Gastroesophageal sphincter (tissue), 3 donors: ENCODE results near the gene LSR.

Source experiments
- POLR2A ChIP-seq, 2 donors: fragments of 450-650 bp; IDR thresholded peaks; one replicate each; pipeline ENCODE4 v1.6.1; 2017; ENCODE audit warnings: antibody characterized with exemption in 2 of 2, mild to moderate bottlenecking in 2 of 2, moderate library complexity in 1 of 2
- POLR2AphosphoS5 ChIP-seq: sonication (generic); formaldehyde crosslinking; IDR thresholded peaks from one replicate; pipeline ENCODE4 v1.6.1; 2017; ENCODE audit warnings: antibody characterized with exemption
- TF ChIP-seq, protein P1 (sequence below), 4 experiments: fragments of 200-600 bp in 2 of 4; fragments of 450-650 bp in 2 of 4; sonication (generic) in 1 of 4; IDR thresholded peaks; one replicate each; pipeline ENCODE4 v1.5.1; 2017 to 2019; ENCODE audit warnings: antibody characterized with exemption in 4 of 4, mild to moderate bottlenecking in 2 of 4, moderate library complexity in 2 of 4

DNA sequence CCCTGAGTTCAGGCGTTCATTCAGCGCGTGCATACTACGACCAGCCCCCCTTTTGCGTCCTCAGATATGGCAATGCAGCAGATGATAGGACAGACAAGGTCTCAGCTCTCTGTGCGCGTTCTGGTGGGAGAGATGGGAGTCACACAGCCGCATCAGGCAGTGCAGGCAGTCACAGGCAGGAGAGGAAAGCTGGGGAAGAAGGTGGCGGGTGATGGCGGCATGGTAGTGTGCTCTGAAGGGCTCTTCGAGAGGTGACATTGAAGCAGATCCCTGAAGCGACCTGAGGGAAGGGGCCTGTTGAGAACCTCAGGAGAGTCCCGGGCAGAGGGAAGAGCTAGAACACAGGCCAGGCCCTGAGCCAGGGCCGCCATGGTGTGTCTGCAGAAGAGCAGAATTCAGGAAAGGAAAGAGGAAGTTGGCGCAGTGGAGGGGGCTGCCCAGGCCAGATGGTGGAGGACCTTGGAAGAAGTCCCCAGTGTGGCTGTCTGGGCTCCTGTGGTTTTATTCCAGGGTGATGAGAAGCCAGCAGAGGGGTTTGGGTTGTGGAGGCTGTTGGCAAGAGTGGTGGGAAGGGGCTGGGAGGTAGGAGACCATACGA is 23.4 kb downstream of the LSR start:
- TF ChIP-seq, protein P1, sequence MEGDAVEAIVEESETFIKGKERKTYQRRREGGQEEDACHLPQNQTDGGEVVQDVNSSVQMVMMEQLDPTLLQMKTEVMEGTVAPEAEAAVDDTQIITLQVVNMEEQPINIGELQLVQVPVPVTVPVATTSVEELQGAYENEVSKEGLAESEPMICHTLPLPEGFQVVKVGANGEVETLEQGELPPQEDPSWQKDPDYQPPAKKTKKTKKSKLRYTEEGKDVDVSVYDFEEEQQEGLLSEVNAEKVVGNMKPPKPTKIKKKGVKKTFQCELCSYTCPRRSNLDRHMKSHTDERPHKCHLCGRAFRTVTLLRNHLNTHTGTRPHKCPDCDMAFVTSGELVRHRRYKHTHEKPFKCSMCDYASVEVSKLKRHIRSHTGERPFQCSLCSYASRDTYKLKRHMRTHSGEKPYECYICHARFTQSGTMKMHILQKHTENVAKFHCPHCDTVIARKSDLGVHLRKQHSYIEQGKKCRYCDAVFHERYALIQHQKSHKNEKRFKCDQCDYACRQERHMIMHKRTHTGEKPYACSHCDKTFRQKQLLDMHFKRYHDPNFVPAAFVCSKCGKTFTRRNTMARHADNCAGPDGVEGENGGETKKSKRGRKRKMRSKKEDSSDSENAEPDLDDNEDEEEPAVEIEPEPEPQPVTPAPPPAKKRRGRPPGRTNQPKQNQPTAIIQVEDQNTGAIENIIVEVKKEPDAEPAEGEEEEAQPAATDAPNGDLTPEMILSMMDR (IDR thresholded peaks at IDR 0.05): no peak
- TF ChIP-seq POLR2A (IDR thresholded peaks at IDR 0.05): no peak
- no peak for TF ChIP-seq POLR2AphosphoS5
